Endodermal cell (in vitro differentiated cells): Measurements from ENCODE around the gene PIH1D2. TPM values are rescaled to one million over a fixed set of nuclear protein-coding genes. Genes with fewer than 3 reads are reported as not detected.
"Not testable (repeated sequence)": the region's sequence is repeated elsewhere in the genome, so short reads cannot be mapped to it uniquely, and the experiment has no call there.

ENCODE experiments used
- DNase-seq: peaks from one replicate; pipeline ENCODE4 v3.0.0-alpha.2; 2017
- H3K27ac ChIP-seq: 2 replicates; pipeline ENCODE4 v1.5.1; 2013; ENCODE audit warnings: mild to moderate bottlenecking, low read depth, low read length, moderate library complexity
- H3K27me3 ChIP-seq: 2 replicates; pipeline ENCODE4 v1.6.1; 2013; ENCODE audit warnings: mild to moderate bottlenecking, low read length, moderate library complexity; ENCODE audit not compliant: insufficient read depth, control insufficient read depth, poor library complexity, severe bottlenecking
- H3K36me3 ChIP-seq: 2 replicates; pipeline ENCODE4 v1.7.0; 2013; ENCODE audit warnings: mild to moderate bottlenecking, low read length, moderate library complexity; ENCODE audit not compliant: control insufficient read depth, insufficient read depth
- H3K4me1 ChIP-seq: one replicate; pipeline ENCODE4 v1.7.0; 2013; ENCODE audit warnings: low read length; ENCODE audit not compliant: control insufficient read depth, insufficient read depth
- H3K4me3 ChIP-seq: 2 replicates; pipeline ENCODE4 v1.5.1; 2013; ENCODE audit warnings: mild to moderate bottlenecking, low read length, moderate library complexity
- H3K9ac ChIP-seq: 2 replicates; pipeline ENCODE4 v1.6.1; 2013; ENCODE audit warnings: mild to moderate bottlenecking, low read length, moderate library complexity; ENCODE audit not compliant: poor library complexity, severe bottlenecking; ENCODE audit errors: extremely low read depth
- H3K9me3 ChIP-seq: 2 replicates; pipeline ENCODE4 v1.6.1; 2013; ENCODE audit warnings: mild to moderate bottlenecking, low read length, moderate library complexity; ENCODE audit not compliant: control insufficient read depth
- H3K27ac Mint-ChIP-seq: 2 replicates; pipeline ENCODE4 v1.8.0; 2020; ENCODE audit warnings: mixed read lengths
- H3K27me3 Mint-ChIP-seq: 2 replicates; pipeline ENCODE4 v1.8.0; 2021; ENCODE audit warnings: mild to moderate bottlenecking, mixed read lengths; ENCODE audit not compliant: insufficient read depth
- H3K36me3 Mint-ChIP-seq: 2 replicates; pipeline ENCODE4 v1.8.0; 2020; ENCODE audit warnings: low read depth, mixed read lengths
- H3K4me1 Mint-ChIP-seq: 2 replicates; pipeline ENCODE4 v1.8.0; 2020; ENCODE audit warnings: mixed read lengths
- H3K4me3 Mint-ChIP-seq: 2 replicates; pipeline ENCODE4 v1.8.0; 2020; ENCODE audit warnings: mild to moderate bottlenecking, moderate library complexity, mixed read lengths
- H3K9me3 Mint-ChIP-seq: 2 replicates; pipeline ENCODE4 v1.8.0; 2020; ENCODE audit warnings: mild to moderate bottlenecking, mixed read lengths
- WGBS, 2 experiments: methylation state at CpG; one replicate each; pipeline versions ENCODE4 v1.1.5 to v1.1.7; 2013; ENCODE audit warnings: missing lambda C conversion rate in 2 of 2, mixed read lengths in 1 of 2; ENCODE audit not compliant: insufficient coverage in 1 of 2, insufficient read length in 1 of 2; 5-methylcytosine and 5-hydroxymethylcytosine counted together
- total RNA-seq, 2 donors: library from RNA; stranded (reverse); fragmentation: NEBNext Ultra II Directional in 1 of 2; extraction: Animal tissue kit (Norgen Biotek cat#: 25700) in 1 of 2; gene quantifications; 2 replicates in 1 of 2; 3 replicates in 1 of 2; pipeline ENCODE4 v1.2.1, GENCODE V29; 2021
- TF ChIP-seq, protein P1 (sequence below): fragments of 200-600 bp; sonication (generic); conservative IDR thresholded peaks from 2 replicates; pipeline ENCODE4 v1.5.0; 2021; ENCODE audit warnings: antibody characterized with exemption, mild to moderate bottlenecking

The PIH1D2 gene
- total RNA-seq, 2 donors from 2014 or later = 1.5 to 1.9 TPM

DNA sequence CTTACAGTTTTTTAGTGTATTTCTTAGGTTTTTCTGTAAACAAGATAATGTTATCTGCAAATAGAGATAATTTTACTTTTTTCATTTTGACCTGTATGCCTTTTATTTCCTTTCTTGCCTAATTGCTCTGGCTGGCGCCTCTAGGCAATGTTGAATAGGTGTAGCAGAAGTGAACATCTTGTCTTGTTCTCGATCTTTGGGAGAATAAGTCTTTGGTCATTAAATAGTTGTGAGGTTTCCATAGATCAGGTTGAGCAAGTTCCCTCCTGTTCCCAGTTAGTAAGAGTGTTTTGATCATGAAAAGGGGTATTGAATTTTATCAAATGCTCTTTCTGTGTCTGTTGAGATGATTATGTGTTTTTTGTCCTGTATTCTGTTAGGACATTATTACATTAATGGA, 24.0 kb downstream of the PIH1D2 start:
- 50% methylated on average over 2 of the region's 2 CpGs; no CpG with 5 or more reads in 1 of the 2 experiments for WGBS, 2 experiments
- no peaks in the 10 kb centered on the region for H3K9me3 ChIP-seq
- no peaks in the 10 kb centered on the region for H3K27me3 ChIP-seq
- no peaks in the 10 kb centered on the region for H3K27me3 Mint-ChIP-seq
- H3K27ac Mint-ChIP-seq = no peak overlapping the region
- no peaks in the 10 kb centered on the region for H3K4me1 Mint-ChIP-seq
- peaks cover 3% of the 10 kb centered on the region for H3K4me1 ChIP-seq
- peaks cover 89% of the 10 kb centered on the region for H3K36me3 ChIP-seq
- peaks cover 88% of the 10 kb centered on the region for H3K36me3 Mint-ChIP-seq
- no peak for DNase-seq
- H3K27ac ChIP-seq = no peak overlapping the region
- H3K4me3 ChIP-seq = no peak overlapping the region
- no peak overlapping the region for H3K4me3 Mint-ChIP-seq
- TF ChIP-seq, protein P1, sequence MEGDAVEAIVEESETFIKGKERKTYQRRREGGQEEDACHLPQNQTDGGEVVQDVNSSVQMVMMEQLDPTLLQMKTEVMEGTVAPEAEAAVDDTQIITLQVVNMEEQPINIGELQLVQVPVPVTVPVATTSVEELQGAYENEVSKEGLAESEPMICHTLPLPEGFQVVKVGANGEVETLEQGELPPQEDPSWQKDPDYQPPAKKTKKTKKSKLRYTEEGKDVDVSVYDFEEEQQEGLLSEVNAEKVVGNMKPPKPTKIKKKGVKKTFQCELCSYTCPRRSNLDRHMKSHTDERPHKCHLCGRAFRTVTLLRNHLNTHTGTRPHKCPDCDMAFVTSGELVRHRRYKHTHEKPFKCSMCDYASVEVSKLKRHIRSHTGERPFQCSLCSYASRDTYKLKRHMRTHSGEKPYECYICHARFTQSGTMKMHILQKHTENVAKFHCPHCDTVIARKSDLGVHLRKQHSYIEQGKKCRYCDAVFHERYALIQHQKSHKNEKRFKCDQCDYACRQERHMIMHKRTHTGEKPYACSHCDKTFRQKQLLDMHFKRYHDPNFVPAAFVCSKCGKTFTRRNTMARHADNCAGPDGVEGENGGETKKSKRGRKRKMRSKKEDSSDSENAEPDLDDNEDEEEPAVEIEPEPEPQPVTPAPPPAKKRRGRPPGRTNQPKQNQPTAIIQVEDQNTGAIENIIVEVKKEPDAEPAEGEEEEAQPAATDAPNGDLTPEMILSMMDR = no peak
- peaks cover 7% of the 10 kb centered on the region for H3K9me3 Mint-ChIP-seq
- H3K9ac ChIP-seq = no peak overlapping the region

DNA sequence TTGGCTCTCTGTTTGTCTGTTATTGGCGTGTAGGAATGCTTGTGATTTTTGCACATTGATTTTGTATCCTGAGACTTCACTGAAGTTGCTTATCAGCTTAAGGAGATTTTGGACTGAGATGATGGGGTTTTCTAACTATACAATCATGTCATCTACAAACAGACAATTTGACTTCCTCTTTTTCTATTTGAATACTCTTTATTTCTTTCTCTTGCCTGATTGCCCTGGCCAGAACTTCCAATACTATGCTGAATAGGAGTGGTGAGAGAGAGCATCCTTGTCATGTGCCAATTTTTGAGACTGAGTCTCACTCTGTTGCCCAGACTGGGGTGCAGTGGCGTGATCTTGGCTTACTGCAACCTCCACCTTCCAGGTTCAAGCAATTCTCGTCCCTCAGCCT, 25.6 kb downstream of the PIH1D2 start:
- H3K27ac Mint-ChIP-seq, H3K9me3 Mint-ChIP-seq, H3K27me3 ChIP-seq, H3K4me3 ChIP-seq, H3K9me3 ChIP-seq, H3K4me1 ChIP-seq, DNase-seq, H3K27ac ChIP-seq, H3K4me1 Mint-ChIP-seq, H3K27me3 Mint-ChIP-seq, H3K9ac ChIP-seq, H3K4me3 Mint-ChIP-seq: not testable (repeated sequence)
- WGBS, 2 experiments = 97 to 100% methylated on average over 2 to 3 of the region's 3 CpGs
- H3K36me3 ChIP-seq = peaks cover 90% of the 10 kb centered on the region
- peaks cover 88% of the 10 kb centered on the region for H3K36me3 Mint-ChIP-seq

DNA sequence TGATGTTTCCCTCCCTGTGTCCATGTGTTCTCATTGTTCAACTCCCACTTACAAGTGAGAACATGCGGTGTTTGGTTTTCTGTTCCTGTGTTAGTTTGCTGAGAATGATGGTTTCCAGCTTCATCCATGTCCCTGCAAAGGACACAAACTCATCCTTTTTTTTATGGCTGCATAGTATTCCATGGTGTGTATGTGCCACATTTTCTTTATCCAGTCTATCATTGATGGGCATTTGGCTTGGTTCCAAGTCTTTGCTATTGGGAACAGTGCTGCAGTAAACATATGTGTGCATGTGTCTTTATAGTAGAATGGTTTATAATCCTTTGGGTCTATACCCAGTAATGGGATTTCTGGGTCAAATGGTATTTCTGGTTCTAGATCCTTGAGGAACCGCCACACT, 27.2 kb downstream of the PIH1D2 start:
- H3K9me3 Mint-ChIP-seq, H3K27ac Mint-ChIP-seq, H3K4me3 Mint-ChIP-seq, H3K27me3 Mint-ChIP-seq, H3K9me3 ChIP-seq, H3K9ac ChIP-seq, H3K4me1 ChIP-seq, H3K4me3 ChIP-seq, H3K4me1 Mint-ChIP-seq, DNase-seq, H3K27me3 ChIP-seq, H3K27ac ChIP-seq: not testable (repeated sequence)
- 96 to 100% methylated on average over 1 of the region's 2 CpGs for WGBS, 2 experiments
- peaks cover 84% of the 10 kb centered on the region for H3K36me3 Mint-ChIP-seq
- H3K36me3 ChIP-seq = peaks cover 88% of the 10 kb centered on the region

DNA sequence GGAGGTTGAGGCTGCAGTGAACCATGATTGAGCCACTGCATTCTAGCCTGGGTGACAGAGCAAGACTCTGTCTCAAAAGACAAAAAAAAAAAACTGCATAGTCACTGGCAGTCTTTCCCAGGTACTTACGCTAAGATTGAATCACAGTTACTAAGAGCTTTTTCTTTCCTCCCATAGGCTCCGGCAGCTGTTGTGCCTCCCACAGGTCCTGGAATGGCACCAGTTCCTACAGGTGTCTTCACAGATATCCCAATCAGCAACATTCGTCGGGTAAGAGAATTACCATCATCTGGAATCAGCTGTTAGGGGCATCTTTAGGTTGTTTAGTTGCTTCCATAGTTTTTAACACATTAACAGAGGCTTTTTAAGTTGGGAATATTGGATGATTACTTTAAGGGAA, 28.9 kb downstream of the PIH1D2 start:
- Histone ChIP-seq H3K4me1 (no peaks in the 10 kb centered on the region), H3K36me3 (peaks cover 85% of the 10 kb centered on the region), H3K9me3 (no peaks in the 10 kb centered on the region), H3K27ac (no peak overlapping the region), H3K4me3 (no peak overlapping the region), H3K9ac (no peak overlapping the region), H3K27me3 (no peaks in the 10 kb centered on the region)
- 100% methylated on average over 1 to 4 of the region's 4 CpGs for WGBS, 2 experiments
- DNase-seq = no peak
- no peak overlapping the region for H3K4me3 Mint-ChIP-seq
- H3K4me1 Mint-ChIP-seq = no peaks in the 10 kb centered on the region
- H3K27ac Mint-ChIP-seq = no peak overlapping the region
- TF ChIP-seq, protein P1 = no peak
- H3K36me3 Mint-ChIP-seq = peaks cover 82% of the 10 kb centered on the region
- H3K27me3 Mint-ChIP-seq = no peaks in the 10 kb centered on the region
- H3K9me3 Mint-ChIP-seq = peaks cover 7% of the 10 kb centered on the region
